ENCODE results near the gene HOXA2. TPM values are rescaled to one million over a fixed set of nuclear protein-coding genes. Genes with fewer than 3 reads are reported as not detected.
A peak's percentile ranks its signal among the peaks of the same experiment; 100 is the strongest.

The HOXA2 gene
- total and polyA plus RNA-seq, 2 of the 13 experiments (the other 11 are each of a cell fraction or from before 2014, with no cell fraction given): 0.22 to 0.29 TPM

DNA sequence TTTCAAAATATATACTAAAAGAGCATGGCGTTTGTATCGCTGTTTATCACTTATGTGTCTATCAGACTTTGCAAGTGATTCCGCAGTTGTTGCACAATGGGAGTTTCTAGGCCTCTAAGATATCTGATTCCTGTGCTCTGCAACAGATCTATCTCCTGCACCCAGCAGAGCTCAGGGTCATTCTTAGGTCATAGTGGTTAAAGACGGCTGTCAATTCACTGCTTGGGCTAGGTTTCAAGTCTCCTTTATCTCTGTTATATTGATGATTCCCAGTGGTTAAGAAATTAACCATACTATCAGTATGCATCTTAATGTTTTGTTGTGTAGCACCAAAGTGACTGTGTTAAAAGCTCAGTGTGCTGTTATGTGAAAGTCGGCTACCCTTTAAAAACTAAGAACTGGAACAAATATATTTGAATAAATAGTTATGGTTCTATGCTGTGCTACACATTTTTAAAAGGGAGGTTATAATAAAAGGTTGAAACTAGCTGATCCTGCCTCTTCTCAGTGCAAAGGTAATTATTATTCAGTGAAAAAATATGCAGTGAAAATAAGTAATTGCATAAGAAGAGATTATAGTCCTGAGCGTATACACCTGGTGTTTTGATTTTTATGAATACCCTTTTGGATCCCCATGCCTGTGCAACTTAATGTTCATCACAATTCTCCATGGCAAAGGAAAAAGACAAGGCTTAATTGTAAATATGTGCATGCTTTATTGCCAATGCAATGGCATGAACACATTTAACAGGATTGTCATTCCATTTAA lies 30.7 kb downstream of the HOXA2 start:
- ChIA-PET POLR2A (no interaction called here), CTCF (ENCODE audit: low intra/inter-chr PET ratio, low total read pairs) (no interaction called here)
- H3K9me3 ChIP-seq (ENCODE audit: low read length): no peaks in the 10 kb centered on the region
- no peak for ATAC-seq
- FAIRE-seq: no peak
- TF ChIP-seq, protein P1, sequence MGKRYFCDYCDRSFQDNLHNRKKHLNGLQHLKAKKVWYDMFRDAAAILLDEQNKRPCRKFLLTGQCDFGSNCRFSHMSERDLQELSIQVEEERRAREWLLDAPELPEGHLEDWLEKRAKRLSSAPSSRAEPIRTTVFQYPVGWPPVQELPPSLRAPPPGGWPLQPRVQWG (CRISPR knock-in tag; IDR thresholded peaks at IDR 0.05; ENCODE audit: borderline replicate concordance, low read depth): no peak
- TF ChIP-seq, protein P2, sequence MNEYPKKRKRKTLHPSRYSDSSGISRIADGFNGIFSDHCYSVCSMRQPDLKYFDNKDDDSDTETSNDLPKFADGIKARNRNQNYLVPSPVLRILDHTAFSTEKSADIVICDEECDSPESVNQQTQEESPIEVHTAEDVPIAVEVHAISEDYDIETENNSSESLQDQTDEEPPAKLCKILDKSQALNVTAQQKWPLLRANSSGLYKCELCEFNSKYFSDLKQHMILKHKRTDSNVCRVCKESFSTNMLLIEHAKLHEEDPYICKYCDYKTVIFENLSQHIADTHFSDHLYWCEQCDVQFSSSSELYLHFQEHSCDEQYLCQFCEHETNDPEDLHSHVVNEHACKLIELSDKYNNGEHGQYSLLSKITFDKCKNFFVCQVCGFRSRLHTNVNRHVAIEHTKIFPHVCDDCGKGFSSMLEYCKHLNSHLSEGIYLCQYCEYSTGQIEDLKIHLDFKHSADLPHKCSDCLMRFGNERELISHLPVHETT (CRISPR knock-in tag; conservative IDR thresholded peaks at IDR 0.05): no peak
- peak; percentile 64; the same call in 1 of the 2 replicates for TF ChIP-seq CEBPB (IDR thresholded peaks at IDR 0.05; ENCODE audit: borderline replicate concordance, low read depth, low read length)
- WGBS (ENCODE audit: low lambda C conversion rate): 2% methylated on average over 6 of the region's 6 CpGs
- no peak overlapping the region for H2AFZ ChIP-seq (ENCODE audit: low read length)
- no peaks in the 10 kb centered on the region for H3K79me2 ChIP-seq (ENCODE audit: insufficient read depth, low read length)
- intact Hi-C loops (cut with micrococcal nuclease; ENCODE audit: unreplicated experiment): no loop called here
- no peak overlapping the region for H3K27ac ChIP-seq (ENCODE audit: extremely low read length, insufficient read depth, low read length)
- DNase-seq (ENCODE audit: low spot score): no peak
- no peak overlapping the region for H3K9ac ChIP-seq (ENCODE audit: insufficient read depth, low read depth, low read length)
- H3K4me2 ChIP-seq (ENCODE audit: low read depth, low read length): no peak overlapping the region
- no TSS peak for BruUV-seq (replicated peaks)
- H3K4me1 ChIP-seq (ENCODE audit: insufficient read depth, low read length): no peaks in the 10 kb centered on the region
- in situ Hi-C loops (cut with HindIII; ENCODE audit: extremely low pct_ligation_motif_present, low pct_unique_long_range_greater_than_20kb): no loop called here
- no peak overlapping the region for H3K4me3 ChIP-seq (replicated peaks in 1 of 3; ENCODE audit: insufficient read depth in 1 of 3, low read depth in 2 of 3, low read length in 3 of 3)
- H3K36me3 ChIP-seq (replicated peaks in 1 of 2; ENCODE audit: control insufficient read depth in 1 of 2, insufficient read depth in 2 of 2, low read length in 2 of 2): no peaks in the 10 kb centered on the region
- H4K20me1 ChIP-seq (ENCODE audit: insufficient read depth, low read length): no peaks in the 10 kb centered on the region
- H3K27me3 ChIP-seq (ENCODE audit: control insufficient read depth in 1 of 2, insufficient read depth in 2 of 2, low read length in 2 of 2): no peaks in the 10 kb centered on the region

DNA sequence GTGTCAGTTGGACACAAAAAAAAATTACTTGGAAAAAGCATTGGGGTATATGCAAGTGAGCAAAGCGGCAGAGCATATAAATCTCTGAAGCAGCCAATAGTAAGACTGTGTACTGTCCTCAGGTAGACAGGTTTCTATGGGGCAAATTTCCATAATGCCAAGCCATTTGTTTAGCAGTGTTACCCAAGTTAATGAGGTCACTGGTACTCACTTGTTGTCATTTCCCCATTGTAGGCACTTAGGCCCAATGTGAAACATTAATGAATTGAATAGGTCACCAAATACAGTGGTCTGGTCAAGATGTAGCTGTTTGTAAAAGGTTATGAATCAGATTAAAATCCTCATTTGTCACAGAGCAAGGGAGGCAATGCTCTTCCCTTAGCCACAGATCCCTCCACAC lies 34.2 kb downstream of the HOXA2 start:
- Histone ChIP-seq H3K9me3 (ENCODE audit: low read length) (no peaks in the 10 kb centered on the region), H3K4me2 (ENCODE audit: low read depth, low read length) (no peak overlapping the region), H3K36me3 (replicated peaks in 1 of 2; ENCODE audit: control insufficient read depth in 1 of 2, insufficient read depth in 2 of 2, low read length in 2 of 2) (no peaks in the 10 kb centered on the region), H3K79me2 (ENCODE audit: insufficient read depth, low read length) (no peaks in the 10 kb centered on the region), H3K27me3 (ENCODE audit: control insufficient read depth in 1 of 2, insufficient read depth in 2 of 2, low read length in 2 of 2) (no peaks in the 10 kb centered on the region), H3K9ac (ENCODE audit: insufficient read depth, low read depth, low read length) (no peak overlapping the region), H3K4me1 (ENCODE audit: insufficient read depth, low read length) (no peaks in the 10 kb centered on the region), H4K20me1 (ENCODE audit: insufficient read depth, low read length) (no peaks in the 10 kb centered on the region), H3K27ac (ENCODE audit: extremely low read length, insufficient read depth, low read length) (no peak overlapping the region), H2AFZ (ENCODE audit: low read length) (no peak overlapping the region), H3K4me3 (replicated peaks in 1 of 3; ENCODE audit: insufficient read depth in 1 of 3, low read depth in 2 of 3, low read length in 3 of 3) (no peak overlapping the region)
- CTCF ChIA-PET (ENCODE audit: low intra/inter-chr PET ratio, low total read pairs): no interaction called here
- intact Hi-C loops (cut with micrococcal nuclease; ENCODE audit: unreplicated experiment): no loop called here
- DNase-seq (ENCODE audit: low spot score) (no peak), ATAC-seq (no peak), FAIRE-seq (no peak)
- 57% methylated on average over 1 of the region's 1 CpG for WGBS (ENCODE audit: low lambda C conversion rate)
- in situ Hi-C loops (cut with HindIII; ENCODE audit: extremely low pct_ligation_motif_present, low pct_unique_long_range_greater_than_20kb): no loop called here
- POLR2A ChIA-PET: no interaction called here
- no TSS peak for BruUV-seq (replicated peaks)
- TF ChIP-seq CBX5 (CRISPR knock-in tag; IDR thresholded peaks at IDR 0.05; ENCODE audit: borderline replicate concordance): no peak
- no peak for TF ChIP-seq MAZ (IDR thresholded peaks at IDR 0.05; ENCODE audit: borderline replicate concordance, low read depth, low read length)
- TF ChIP-seq MAZ (CRISPR knock-in tag; IDR thresholded peaks at IDR 0.05; ENCODE audit: low read depth): no peak
- no peak for TF ChIP-seq ZFP36L2 (CRISPR knock-in tag; IDR thresholded peaks at IDR 0.05)
- TF ChIP-seq, protein P3, sequence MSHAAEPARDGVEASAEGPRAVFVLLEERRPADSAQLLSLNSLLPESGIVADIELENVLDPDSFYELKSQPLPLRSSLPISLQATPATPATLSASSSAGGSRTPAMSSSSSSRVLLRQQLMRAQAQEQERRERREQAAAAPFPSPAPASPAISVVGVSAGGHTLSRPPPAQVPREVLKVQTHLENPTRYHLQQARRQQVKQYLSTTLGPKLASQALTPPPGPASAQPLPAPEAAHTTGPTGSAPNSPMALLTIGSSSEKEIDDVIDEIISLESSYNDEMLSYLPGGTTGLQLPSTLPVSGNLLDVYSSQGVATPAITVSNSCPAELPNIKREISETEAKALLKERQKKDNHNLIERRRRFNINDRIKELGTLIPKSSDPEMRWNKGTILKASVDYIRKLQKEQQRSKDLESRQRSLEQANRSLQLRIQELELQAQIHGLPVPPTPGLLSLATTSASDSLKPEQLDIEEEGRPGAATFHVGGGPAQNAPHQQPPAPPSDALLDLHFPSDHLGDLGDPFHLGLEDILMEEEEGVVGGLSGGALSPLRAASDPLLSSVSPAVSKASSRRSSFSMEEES (CRISPR knock-in tag; IDR thresholded peaks at IDR 0.05): no peak
- no peak for TF ChIP-seq ZBTB7B (CRISPR knock-in tag; IDR thresholded peaks at IDR 0.05)
- no peak for TF ChIP-seq RAD51 (IDR thresholded peaks at IDR 0.05; ENCODE audit: borderline replicate concordance)
- TF ChIP-seq ZNF3 (CRISPR knock-in tag; IDR thresholded peaks at IDR 0.05): no peak
- no peak for TF ChIP-seq BORCS8-MEF2B (CRISPR knock-in tag; IDR thresholded peaks at IDR 0.05)
- TF ChIP-seq PHF21A (CRISPR knock-in tag; IDR thresholded peaks at IDR 0.05): no peak
- no peak for TF ChIP-seq ZNF652 (CRISPR knock-in tag; IDR thresholded peaks at IDR 0.05; ENCODE audit: borderline replicate concordance, low read depth)
- no peak for TF ChIP-seq ZNF251 (CRISPR knock-in tag; IDR thresholded peaks at IDR 0.05)
- TF ChIP-seq LCORL (IDR thresholded peaks at IDR 0.05): no peak
- no peak for TF ChIP-seq LCORL (CRISPR knock-in tag; IDR thresholded peaks at IDR 0.05)
- TF ChIP-seq ZNF530 (CRISPR knock-in tag; IDR thresholded peaks at IDR 0.05; ENCODE audit: low read depth): no peak

Measured in HepG2 (cell line).